Stomach (tissue), 9 donors: Measurements from ENCODE around the gene CHST11. TPM values are rescaled to one million over a fixed set of nuclear protein-coding genes. Genes with fewer than 3 reads are reported as not detected.
"Not testable (repeated sequence)": the region's sequence is repeated elsewhere in the genome, so short reads cannot be mapped to it uniquely, and the experiment has no call there.

Source experiments
- DNase-seq, 2 donors: peaks; one replicate each; pipeline versions ENCODE4 v3.0.0 to v3.0.0-alpha.2; 2013 to 2019
- H3K27ac ChIP-seq, 5 donors: fragments of 200-600 bp in 4 of 5; sonication (generic) in 4 of 5; one replicate each; pipeline ENCODE4 v1.5.1; 2013 to 2019; ENCODE audit warnings: mild to moderate bottlenecking in 1 of 5, moderate library complexity in 1 of 5
- H3K27me3 ChIP-seq, 3 donors: fragments of 200-600 bp; sonication (generic); one replicate each; pipeline ENCODE4 v1.5.1; 2017 to 2019; ENCODE audit warnings: mixed run types in 1 of 3
- H3K36me3 ChIP-seq, 4 donors: fragments of 200-600 bp; sonication (generic); 1 replicate in 3 of 4; 2 replicates in 1 of 4; pipeline ENCODE4 v1.5.1; 2016 to 2019
- H3K4me1 ChIP-seq, 4 donors: fragments of 200-600 bp; sonication (generic); one replicate each; pipeline ENCODE4 v1.5.1; 2016 to 2019
- H3K4me3 ChIP-seq, 4 donors: fragments of 200-600 bp; sonication (generic) in 3 of 4; one replicate each; pipeline ENCODE4 v1.5.1; 2016 to 2019; ENCODE audit warnings: mild to moderate bottlenecking in 1 of 4
- H3K9me3 ChIP-seq, 4 donors: fragments of 200-600 bp; sonication (generic); one replicate each; pipeline ENCODE4 v1.5.1; 2016 to 2019
- CTCF ChIP-seq, 7 experiments: fragments of 450-650 bp in 4 of 7; fragments of 200-600 bp in 3 of 7; sonication (generic) in 3 of 7; IDR thresholded peaks; one replicate each; pipeline ENCODE4 v1.5.1; 2016 to 2019; ENCODE audit warnings: antibody characterized with exemption in 7 of 7, control low read depth in 2 of 7, mild to moderate bottlenecking in 1 of 7
- EP300 ChIP-seq: sonication (generic); formaldehyde crosslinking; IDR thresholded peaks from one replicate; pipeline ENCODE4 v1.6.1; 2017; ENCODE audit warnings: antibody characterized with exemption
- POLR2A ChIP-seq, 4 donors: fragments of 450-650 bp; IDR thresholded peaks; one replicate each; pipeline ENCODE4 v1.6.1; 2016; ENCODE audit warnings: antibody characterized with exemption in 4 of 4, control low read depth in 2 of 4, mild to moderate bottlenecking in 1 of 4, moderate library complexity in 1 of 4
- POLR2AphosphoS5 ChIP-seq, 3 donors: sonication (generic); formaldehyde crosslinking; IDR thresholded peaks; one replicate each; pipeline ENCODE4 v1.6.1; 2016; ENCODE audit warnings: antibody characterized with exemption in 3 of 3
- WGBS, 5 donors: extraction: QIAGEN DNeasy Blood & Tissue Kit in 3 of 5; methylation state at CpG; one replicate each; pipeline versions ENCODE4 v1.1.5 to v1.1.7; 2013 to 2018; 5-methylcytosine and 5-hydroxymethylcytosine counted together
- intact Hi-C: fragments of 100-400 bp; cut with DNase I; formaldehyde crosslinking; loops from one replicate; pipeline ENCODE4 v1.15.1; 2023; ENCODE audit warnings: low total_unique reads
- polyA plus RNA-seq, 3 donors: library from polyadenylated mRNA; stranded (reverse); fragments of 200-250 nt; gene quantifications; one replicate each; pipeline ENCODE4 v1.2.3, GENCODE V29; 2013
- total RNA-seq, 5 donors: library from RNA; depleted of rRNA; stranded (reverse); fragments of >200 nt; gene quantifications; one replicate each; pipeline versions ENCODE4 v1.1.0 to v1.2.3, GENCODE V29; 2014 to 2016
- donor health status: healthy with polysubstance abuse.
- donor health status: Bipolar disorder and iron deficiency.
- donor health status: healthy.

CHST11 gene
- total and polyA plus RNA-seq, 8 donors = 2.3 to 192 (median 18.6) TPM

GRCh38 chr12:104609445-104609844 is 152.7 kb downstream of the CHST11 start:
- TF ChIP-seq CTCF (IDR thresholded peaks at IDR 0.05) (no peak), POLR2A (IDR thresholded peaks at IDR 0.05) (no peak), EP300 (no peak), POLR2AphosphoS5 (IDR thresholded peaks at IDR 0.05) (no peak)
- Histone ChIP-seq H3K27ac (no peak overlapping the region), H3K36me3 (no peaks in the 10 kb centered on the region), H3K27me3 (no peaks in the 10 kb centered on the region), H3K4me3 (no peak overlapping the region), H3K4me1 (peaks cover 0 to 43% (median 22%) of the 10 kb centered on the region in 4 donors), H3K9me3 (no peaks in the 10 kb centered on the region)
- no peak for DNase-seq
- intact Hi-C loops = no loop called here

- Histone ChIP-seq H3K36me3 (no peaks in the 10 kb centered on the region), H3K27ac (no peak overlapping the region), H3K27me3 (no peaks in the 10 kb centered on the region), H3K9me3 (no peaks in the 10 kb centered on the region), H3K4me3 (no peak overlapping the region), H3K4me1 (peaks cover 0 to 48% (median 18%) of the 10 kb centered on the region in 4 donors)
- 74 to 85% (median 81%) methylated on average over 6 of the region's 6 CpGs for WGBS, 5 donors
- peak in 1 of 2 donors; percentile 40 for DNase-seq
- no peak for TF ChIP-seq POLR2AphosphoS5 (IDR thresholded peaks at IDR 0.05)
- TF ChIP-seq POLR2A (IDR thresholded peaks at IDR 0.05) = no peak
- TF ChIP-seq EP300 = no peak
- no peak for TF ChIP-seq CTCF (IDR thresholded peaks at IDR 0.05)
- intact Hi-C loops = no loop called here
Measured at GRCh38 chr12:104610513-104611235, 153.9 kb downstream of the CHST11 start.

GRCh38 chr12:104611671-104612070 is 154.9 kb downstream of the CHST11 start:
- Histone ChIP-seq H3K4me3 (no peak overlapping the region), H3K4me1 (peaks cover 0 to 56% (median 13%) of the 10 kb centered on the region in 4 donors), H3K9me3 (no peaks in the 10 kb centered on the region), H3K36me3 (no peaks in the 10 kb centered on the region), H3K27me3 (no peaks in the 10 kb centered on the region), H3K27ac (no peak overlapping the region)
- 95 to 99% (median 97%) methylated on average over 12 of the region's 12 CpGs for WGBS, 5 donors
- DNase-seq = no peak
- no peak for TF ChIP-seq CTCF (IDR thresholded peaks at IDR 0.05)
- TF ChIP-seq EP300 = no peak
- no peak for TF ChIP-seq POLR2A (IDR thresholded peaks at IDR 0.05)
- no peak for TF ChIP-seq POLR2AphosphoS5 (IDR thresholded peaks at IDR 0.05)
- intact Hi-C loops = no loop called here

GRCh38 chr12:104613372-104613771 is 156.6 kb downstream of the CHST11 start:
- DNase-seq, H3K9me3 ChIP-seq, intact Hi-C loops, H3K4me3 ChIP-seq, H3K27ac ChIP-seq, H3K27me3 ChIP-seq, H3K36me3 ChIP-seq: not testable (repeated sequence)
- WGBS, 5 donors = 93 to 98% (median 96%) methylated on average over 3 of the region's 3 CpGs
- H3K4me1 ChIP-seq = peaks cover 0 to 58% (median 13%) of the 10 kb centered on the region in 4 donors

- Histone ChIP-seq H3K27me3 (no peaks in the 10 kb centered on the region), H3K36me3 (no peaks in the 10 kb centered on the region), H3K4me1 (peaks cover 0 to 51% (median 11%) of the 10 kb centered on the region in 4 donors), H3K4me3 (no peak overlapping the region), H3K27ac (peak overlapping the region in 4 of 5 donors; percentile 20 to 75 (median 51)), H3K9me3 (no peaks in the 10 kb centered on the region)
- TF ChIP-seq POLR2AphosphoS5 (IDR thresholded peaks at IDR 0.05) (peak; percentile 41 to 48 (median 43)), CTCF (IDR thresholded peaks at IDR 0.05) (no peak), EP300 (peak; percentile 4), POLR2A (IDR thresholded peaks at IDR 0.05) (no peak)
- intact Hi-C loops = no loop called here
- WGBS, 5 donors = 57 to 75% (median 72%) methylated on average over 10 to 12 of the region's 12 CpGs
- peak in 1 of 2 donors; percentile 83 for DNase-seq
Measured at GRCh38 chr12:104615048-104615561, 158.4 kb downstream of the CHST11 start.
